ENCODE results near the gene PSMD13. TPM values are rescaled to one million over a fixed set of nuclear protein-coding genes. Genes with fewer than 3 reads are reported as not detected.
A peak's percentile ranks its signal among the peaks of the same experiment; 100 is the strongest.

Gene PSMD13
- total RNA-seq, 6 donors from 2014 or later: 85.2 to 113 (median 106) TPM

DNA sequence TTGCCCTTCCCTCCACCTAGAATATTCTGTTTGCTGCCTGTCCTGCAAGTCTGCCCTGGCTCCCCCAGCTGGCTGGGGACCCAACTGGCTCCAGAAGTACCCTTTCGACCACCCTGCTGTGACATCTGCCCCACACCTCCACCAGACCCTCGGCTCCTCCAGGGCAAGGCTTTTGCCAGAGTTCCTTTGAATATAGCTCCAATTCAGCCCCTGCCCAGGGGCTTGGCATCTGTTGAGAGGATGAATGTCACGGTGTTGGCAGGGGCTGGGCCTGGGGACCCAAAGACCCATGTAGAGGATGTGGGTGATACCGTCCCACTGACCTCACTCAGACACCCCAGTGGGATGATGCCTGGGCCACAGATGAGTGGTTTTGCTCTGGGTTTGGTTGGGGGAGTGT is 45.4 kb downstream of the PSMD13 start:
- ATAC-seq (ENCODE audit: low FRiP score in 2 of 2): peak in 1 of 2 donors; percentile 4

DNA sequence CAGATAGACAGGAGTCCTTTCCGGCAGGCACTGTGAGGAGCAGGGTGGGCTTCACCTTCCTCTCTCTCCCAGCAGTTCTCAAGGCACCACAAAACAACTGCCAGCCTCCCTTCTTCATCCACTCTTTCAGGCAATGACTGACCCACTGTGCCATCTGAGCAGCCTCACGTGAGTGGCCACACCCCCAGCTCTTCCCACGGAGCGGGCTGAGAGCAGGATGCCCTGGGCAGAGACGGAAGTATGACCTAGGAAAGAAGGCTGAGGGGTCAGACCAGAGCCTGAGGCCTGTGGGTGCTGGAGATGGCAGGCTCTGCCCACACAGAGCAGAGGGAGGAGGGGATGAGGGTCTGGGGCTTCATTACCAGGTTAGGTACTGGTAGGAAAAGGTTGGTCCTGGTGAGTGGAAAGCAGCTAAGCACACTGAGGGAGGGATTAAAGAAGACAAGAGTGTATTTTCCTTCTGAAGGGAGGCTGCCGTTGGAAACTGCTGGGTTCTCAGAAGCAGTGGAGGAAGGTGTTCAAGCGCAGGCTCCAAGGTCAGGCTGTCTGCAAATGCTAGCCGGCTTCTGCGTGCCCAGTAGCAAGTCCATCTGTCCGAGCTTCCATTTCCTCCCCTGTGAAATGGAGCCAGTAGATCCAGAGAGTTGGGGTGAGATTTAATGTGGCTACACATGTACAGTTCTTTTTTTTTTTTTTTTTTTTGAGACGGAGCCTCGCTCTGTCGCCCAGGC is 46.0 kb downstream of the PSMD13 start:
- TF ChIP-seq, protein P1, sequence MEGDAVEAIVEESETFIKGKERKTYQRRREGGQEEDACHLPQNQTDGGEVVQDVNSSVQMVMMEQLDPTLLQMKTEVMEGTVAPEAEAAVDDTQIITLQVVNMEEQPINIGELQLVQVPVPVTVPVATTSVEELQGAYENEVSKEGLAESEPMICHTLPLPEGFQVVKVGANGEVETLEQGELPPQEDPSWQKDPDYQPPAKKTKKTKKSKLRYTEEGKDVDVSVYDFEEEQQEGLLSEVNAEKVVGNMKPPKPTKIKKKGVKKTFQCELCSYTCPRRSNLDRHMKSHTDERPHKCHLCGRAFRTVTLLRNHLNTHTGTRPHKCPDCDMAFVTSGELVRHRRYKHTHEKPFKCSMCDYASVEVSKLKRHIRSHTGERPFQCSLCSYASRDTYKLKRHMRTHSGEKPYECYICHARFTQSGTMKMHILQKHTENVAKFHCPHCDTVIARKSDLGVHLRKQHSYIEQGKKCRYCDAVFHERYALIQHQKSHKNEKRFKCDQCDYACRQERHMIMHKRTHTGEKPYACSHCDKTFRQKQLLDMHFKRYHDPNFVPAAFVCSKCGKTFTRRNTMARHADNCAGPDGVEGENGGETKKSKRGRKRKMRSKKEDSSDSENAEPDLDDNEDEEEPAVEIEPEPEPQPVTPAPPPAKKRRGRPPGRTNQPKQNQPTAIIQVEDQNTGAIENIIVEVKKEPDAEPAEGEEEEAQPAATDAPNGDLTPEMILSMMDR (IDR thresholded peaks at IDR 0.05): no peak
- TF ChIP-seq EP300 (IDR thresholded peaks at IDR 0.05) (no peak), POLR2A (IDR thresholded peaks at IDR 0.05) (no peak), POLR2AphosphoS5 (IDR thresholded peaks at IDR 0.05) (no peak)
- ATAC-seq (ENCODE audit: low FRiP score in 2 of 2) (no peak), DNase-seq (no peak)
- no peaks in the 10 kb centered on the region for H3K9me3 ChIP-seq
- H3K4me1 ChIP-seq: peaks cover 34 to 40% (median 35%) of the 10 kb centered on the region in 4 donors
- WGBS, 2 donors: 60 to 67% methylated on average over 12 to 13 of the region's 13 CpGs
- peaks cover 0 to 45% (median 28%) of the 10 kb centered on the region in 4 donors for H3K27me3 ChIP-seq
- H3K27ac ChIP-seq: no peak overlapping the region
- H3K36me3 ChIP-seq: no peaks in the 10 kb centered on the region
- H3K4me3 ChIP-seq: no peak overlapping the region

More for the DNA sequence above, 45.4 kb downstream of the PSMD13 start:
- no peak for DNase-seq
- 78 to 84% methylated on average over 2 to 4 of the region's 4 CpGs for WGBS, 2 donors
- H3K27ac ChIP-seq: no peak overlapping the region
- H3K9me3 ChIP-seq: no peaks in the 10 kb centered on the region
- H3K4me1 ChIP-seq: peaks cover 33 to 38% (median 35%) of the 10 kb centered on the region in 4 donors
- H3K4me3 ChIP-seq: peak overlapping the region in 2 of 4 donors; percentile 32 to 44
- no peaks in the 10 kb centered on the region for H3K36me3 ChIP-seq
- peaks cover 0 to 45% (median 28%) of the 10 kb centered on the region in 4 donors for H3K27me3 ChIP-seq
- TF ChIP-seq, protein P1 (IDR thresholded peaks at IDR 0.05): no peak
- TF ChIP-seq POLR2AphosphoS5 (IDR thresholded peaks at IDR 0.05) (no peak), EP300 (IDR thresholded peaks at IDR 0.05) (no peak), POLR2A (IDR thresholded peaks at IDR 0.05) (no peak)

DNA sequence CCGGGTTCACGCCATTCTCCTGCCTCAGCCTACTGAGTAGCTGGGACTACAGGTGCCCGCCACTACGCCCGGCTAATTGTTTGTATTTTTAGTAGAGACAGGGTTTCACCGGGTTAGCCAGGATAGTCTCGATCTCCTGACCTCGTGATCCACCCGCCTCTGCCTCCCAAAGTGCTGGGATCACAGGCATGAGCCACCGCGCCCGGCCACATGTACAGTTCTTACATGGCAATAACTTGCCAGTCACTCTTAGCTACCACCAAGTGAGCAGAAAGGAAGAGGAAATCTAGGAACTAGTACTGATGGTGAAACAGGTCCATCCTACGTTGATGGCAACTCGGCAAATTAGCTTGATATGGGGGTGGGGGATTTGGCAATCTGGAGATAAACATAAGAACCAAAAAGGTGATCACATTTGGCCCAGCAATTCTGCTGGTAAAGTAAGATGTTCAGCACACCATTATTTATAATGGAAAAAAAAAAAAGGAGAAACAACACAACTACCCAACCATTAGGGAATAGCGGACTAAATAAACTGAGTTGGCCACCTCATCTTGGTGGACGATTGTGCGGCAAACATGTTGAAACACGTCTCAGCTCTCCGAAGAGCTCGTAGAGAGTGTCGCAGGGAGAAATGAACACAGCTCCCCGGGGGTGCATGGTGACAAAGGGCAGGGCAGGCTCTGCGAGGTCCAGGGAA is 46.8 kb downstream of the PSMD13 start:
- peaks cover 35 to 42% (median 41%) of the 10 kb centered on the region in 4 donors for H3K4me1 ChIP-seq
- DNase-seq: peak in 1 of 2 donors; percentile 34
- no peak overlapping the region for H3K4me3 ChIP-seq
- ATAC-seq (ENCODE audit: low FRiP score in 2 of 2): no peak
- no peaks in the 10 kb centered on the region for H3K36me3 ChIP-seq
- H3K9me3 ChIP-seq: no peaks in the 10 kb centered on the region
- WGBS, 2 donors: 80 to 87% methylated on average over 22 to 23 of the region's 23 CpGs
- H3K27ac ChIP-seq: no peak overlapping the region
- TF ChIP-seq EP300 (IDR thresholded peaks at IDR 0.05) (no peak), POLR2AphosphoS5 (IDR thresholded peaks at IDR 0.05) (no peak), POLR2A (IDR thresholded peaks at IDR 0.05) (no peak)
- peaks cover 0 to 42% (median 25%) of the 10 kb centered on the region in 4 donors for H3K27me3 ChIP-seq

DNA sequence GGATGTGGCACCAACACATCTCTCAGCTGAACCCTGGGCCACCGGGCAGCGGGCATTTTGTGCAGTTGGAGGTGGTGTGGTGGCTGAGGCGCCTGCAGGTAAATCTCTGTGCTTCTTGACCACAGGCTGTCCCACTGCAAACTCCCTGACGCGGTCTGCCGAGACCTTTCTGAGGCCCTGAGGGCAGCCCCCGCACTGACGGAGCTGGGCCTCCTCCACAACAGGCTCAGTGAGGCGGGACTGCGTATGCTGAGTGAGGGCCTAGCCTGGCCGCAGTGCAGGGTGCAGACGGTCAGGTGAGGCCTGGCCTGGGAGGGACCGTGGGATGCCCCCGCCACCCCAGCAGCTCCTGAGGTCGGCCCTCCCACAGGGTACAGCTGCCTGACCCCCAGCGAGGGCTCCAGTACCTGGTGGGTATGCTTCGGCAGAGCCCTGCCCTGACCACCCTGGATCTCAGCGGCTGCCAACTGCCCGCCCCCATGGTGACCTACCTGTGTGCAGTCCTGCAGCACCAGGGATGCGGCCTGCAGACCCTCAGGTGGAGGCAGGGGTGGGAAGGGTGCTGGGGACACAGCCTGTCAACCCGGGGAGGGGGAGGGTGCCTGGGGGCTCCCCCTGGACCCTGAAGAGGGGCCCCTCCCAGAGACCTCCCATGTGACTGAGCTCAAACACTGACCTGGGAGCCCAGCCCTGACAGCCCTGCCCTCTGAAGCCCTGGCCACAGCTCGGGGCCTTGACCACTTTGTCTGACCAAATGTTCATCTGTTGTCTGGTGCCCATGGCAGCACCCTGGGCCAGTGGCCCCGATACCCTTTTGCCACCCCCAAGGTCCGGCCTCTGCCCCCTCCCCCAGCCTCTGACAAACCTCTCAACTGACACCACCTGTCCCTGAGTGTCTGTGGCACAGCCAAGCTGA is 47.6 kb downstream of the PSMD13 start:
- H3K27ac ChIP-seq: no peak overlapping the region
- H3K27me3 ChIP-seq: peaks cover 0 to 34% (median 21%) of the 10 kb centered on the region in 4 donors
- WGBS, 2 donors: 86 to 90% methylated on average over 5 to 19 of the region's 24 CpGs
- ATAC-seq (ENCODE audit: low FRiP score in 2 of 2) (no peak), DNase-seq (peak in 1 of 2 donors; percentile 70)
- no peak overlapping the region for H3K4me3 ChIP-seq
- H3K9me3 ChIP-seq: no peaks in the 10 kb centered on the region
- TF ChIP-seq, protein P1 (IDR thresholded peaks at IDR 0.05): no peak
- no peak for TF ChIP-seq EP300 (IDR thresholded peaks at IDR 0.05)
- TF ChIP-seq POLR2A (IDR thresholded peaks at IDR 0.05): no peak
- no peak for TF ChIP-seq POLR2AphosphoS5 (IDR thresholded peaks at IDR 0.05)
- H3K4me1 ChIP-seq: peaks cover 27 to 41% (median 35%) of the 10 kb centered on the region in 4 donors
- H3K36me3 ChIP-seq: no peaks in the 10 kb centered on the region

All from upper lobe of left lung (tissue), 6 donors.